ENCODE measurements around the gene MGLL. TPM values are rescaled to one million over a fixed set of nuclear protein-coding genes. Genes with fewer than 3 reads are reported as not detected.
A peak's percentile ranks its signal among the peaks of the same experiment; 100 is the strongest.

MGLL gene
- total RNA-seq, 1 donor from 2014 or later = 10.3 TPM

GRCh38 chr3:127745656-127746399 lies 76.5 kb downstream of the MGLL start:
- TF ChIP-seq CTCF (IDR thresholded peaks at IDR 0.05; ENCODE audit: partially characterized antibody, unreplicated experiment) = no peak
- Mint-ChIP-seq H3K27me3 (ENCODE audit: unreplicated experiment) (peaks cover 9% of the 10 kb centered on the region), H3K9me3 (ENCODE audit: unreplicated experiment) (peaks cover 16% of the 10 kb centered on the region), H3K27ac (ENCODE audit: unreplicated experiment) (peak overlapping the region; percentile 62), H3K4me1 (ENCODE audit: low read depth, unreplicated experiment) (peaks cover 57% of the 10 kb centered on the region), H3K36me3 (ENCODE audit: unreplicated experiment) (no peaks in the 10 kb centered on the region), H3K4me3 (ENCODE audit: unreplicated experiment) (no peak overlapping the region)
- peak; percentile 51 for DNase-seq

GRCh38 chr3:127744875-127745274 lies 77.4 kb downstream of the MGLL start:
- Mint-ChIP-seq H3K36me3 (ENCODE audit: unreplicated experiment) (no peaks in the 10 kb centered on the region), H3K4me1 (ENCODE audit: low read depth, unreplicated experiment) (peaks cover 51% of the 10 kb centered on the region), H3K27ac (ENCODE audit: unreplicated experiment) (peak overlapping the region; percentile 67), H3K4me3 (ENCODE audit: unreplicated experiment) (peak overlapping the region; percentile 45), H3K27me3 (ENCODE audit: unreplicated experiment) (peaks cover 2% of the 10 kb centered on the region), H3K9me3 (ENCODE audit: unreplicated experiment) (peaks cover 9% of the 10 kb centered on the region)
- DNase-seq = no peak
- TF ChIP-seq CTCF (IDR thresholded peaks at IDR 0.05; ENCODE audit: partially characterized antibody, unreplicated experiment) = no peak

- H3K27me3 Mint-ChIP-seq (ENCODE audit: unreplicated experiment) = peaks cover 2% of the 10 kb centered on the region
- H3K36me3 Mint-ChIP-seq (ENCODE audit: unreplicated experiment) = no peaks in the 10 kb centered on the region
- H3K4me3 Mint-ChIP-seq (ENCODE audit: unreplicated experiment) = no peak overlapping the region
- no peak for DNase-seq
- no peak for TF ChIP-seq CTCF (IDR thresholded peaks at IDR 0.05; ENCODE audit: partially characterized antibody, unreplicated experiment)
- H3K27ac Mint-ChIP-seq (ENCODE audit: unreplicated experiment) = peak overlapping the region; percentile 67
- peaks cover 6% of the 10 kb centered on the region for H3K9me3 Mint-ChIP-seq (ENCODE audit: unreplicated experiment)
- peaks cover 45% of the 10 kb centered on the region for H3K4me1 Mint-ChIP-seq (ENCODE audit: low read depth, unreplicated experiment)
Observed at GRCh38 chr3:127744253-127744815, 78.0 kb downstream of the MGLL start.

GRCh38 chr3:127743351-127744252 lies 78.7 kb downstream of the MGLL start:
- TF ChIP-seq CTCF (IDR thresholded peaks at IDR 0.05; ENCODE audit: partially characterized antibody, unreplicated experiment) = no peak
- no peak for DNase-seq
- Mint-ChIP-seq H3K27me3 (ENCODE audit: unreplicated experiment) (peaks cover 2% of the 10 kb centered on the region), H3K36me3 (ENCODE audit: unreplicated experiment) (no peaks in the 10 kb centered on the region), H3K4me3 (ENCODE audit: unreplicated experiment) (no peak overlapping the region), H3K4me1 (ENCODE audit: low read depth, unreplicated experiment) (peaks cover 40% of the 10 kb centered on the region), H3K9me3 (ENCODE audit: unreplicated experiment) (peaks cover 6% of the 10 kb centered on the region), H3K27ac (ENCODE audit: unreplicated experiment) (no peak overlapping the region)

Measured in glutamatergic neuron (in vitro differentiated cells).